HG02759 (cell line): ENCODE data around the gene BAAT.
A peak's percentile ranks its signal among the peaks of the same experiment; 100 is the strongest.

Source experiments
- ATAC-seq: cut with Tn5 transposase; IDR thresholded peaks from one replicate; pipeline ENCODE4 v1.9.1; 2021; ENCODE audit warnings: mild to moderate bottlenecking, moderate library complexity; ENCODE audit not compliant: unreplicated experiment

Gene BAAT

DNA sequence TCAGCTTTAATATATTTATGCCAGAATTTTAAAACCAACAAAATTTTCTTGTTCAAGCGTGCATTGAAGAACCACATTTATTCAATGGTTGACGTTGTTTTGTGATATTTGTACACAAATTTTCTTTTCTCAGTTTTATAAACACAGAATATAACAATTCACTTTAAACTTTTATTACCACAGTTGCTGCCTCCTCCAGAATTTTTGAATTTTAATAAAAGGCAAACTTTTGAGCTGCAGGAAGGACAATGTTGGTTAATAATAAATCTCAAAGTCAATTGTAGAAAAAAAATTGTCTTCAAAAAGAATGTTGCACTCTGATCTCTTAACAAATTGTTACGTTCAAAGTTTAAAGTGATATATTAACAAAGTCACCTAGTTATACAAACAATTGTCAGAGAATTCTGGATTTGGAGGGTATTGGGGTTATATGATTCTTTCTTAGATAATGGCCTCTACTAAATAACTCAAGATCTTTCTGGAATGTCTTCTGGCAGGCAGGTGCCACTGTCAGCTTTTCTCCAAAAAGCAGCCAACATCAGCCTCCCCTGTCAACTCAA lies 60.5 kb downstream of the BAAT start:
- no peak for ATAC-seq

DNA sequence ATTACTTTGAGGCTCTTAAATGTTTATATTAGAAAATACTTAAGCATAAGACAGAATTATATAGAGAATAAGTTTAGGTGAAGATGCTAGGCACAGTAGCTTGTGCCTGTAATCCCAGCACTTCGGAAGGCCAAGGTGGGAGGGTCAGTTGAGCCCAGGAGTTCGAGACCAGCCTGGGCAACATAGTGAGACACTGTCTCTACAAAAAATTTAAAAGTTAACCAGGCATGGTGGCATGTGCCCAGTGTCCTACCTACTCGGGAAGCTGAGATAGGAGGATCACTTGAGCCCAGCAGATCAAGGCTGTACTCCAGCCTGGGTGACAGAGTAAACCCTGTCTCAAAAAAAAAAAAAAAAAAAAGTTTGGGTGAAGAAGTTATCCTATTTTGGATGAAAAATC lies 61.7 kb downstream of the BAAT start:
- no peak for ATAC-seq

DNA sequence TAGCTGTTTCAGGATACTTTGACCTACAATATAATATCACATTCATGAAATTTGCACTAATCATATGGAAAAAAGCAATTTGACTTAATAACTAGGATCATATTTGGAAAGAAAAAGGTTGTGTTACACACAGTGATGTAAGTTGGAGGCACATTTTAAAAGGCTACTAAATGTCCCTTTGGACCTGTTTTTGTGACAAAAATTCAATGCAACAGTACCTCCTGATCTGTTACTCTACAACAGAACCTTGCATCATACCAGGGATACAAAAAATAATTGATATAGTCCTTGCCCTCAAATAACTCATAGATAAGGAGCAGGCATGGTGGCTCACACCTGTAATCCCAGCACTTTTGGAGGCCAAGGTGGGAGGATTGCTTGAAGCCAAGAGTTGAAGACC lies 67.1 kb downstream of the BAAT start:
- ATAC-seq, result no peak

DNA sequence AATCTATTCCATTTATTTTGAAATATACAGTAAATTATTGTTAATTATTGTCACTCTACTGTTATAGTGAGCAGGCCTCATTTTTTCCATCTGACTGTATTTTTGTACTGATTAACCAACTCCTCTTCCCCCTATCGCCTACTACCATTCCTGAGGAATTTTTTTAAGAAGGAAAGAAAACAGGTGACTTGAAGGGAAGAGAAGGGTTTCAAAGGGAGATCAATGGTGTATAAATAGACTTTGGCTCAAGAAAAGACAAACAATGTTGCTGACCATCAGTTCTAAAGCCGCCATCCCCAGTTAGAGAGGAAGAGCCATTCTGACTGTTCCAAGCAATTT lies 69.7 kb downstream of the BAAT start:
- ATAC-seq, result no peak

DNA sequence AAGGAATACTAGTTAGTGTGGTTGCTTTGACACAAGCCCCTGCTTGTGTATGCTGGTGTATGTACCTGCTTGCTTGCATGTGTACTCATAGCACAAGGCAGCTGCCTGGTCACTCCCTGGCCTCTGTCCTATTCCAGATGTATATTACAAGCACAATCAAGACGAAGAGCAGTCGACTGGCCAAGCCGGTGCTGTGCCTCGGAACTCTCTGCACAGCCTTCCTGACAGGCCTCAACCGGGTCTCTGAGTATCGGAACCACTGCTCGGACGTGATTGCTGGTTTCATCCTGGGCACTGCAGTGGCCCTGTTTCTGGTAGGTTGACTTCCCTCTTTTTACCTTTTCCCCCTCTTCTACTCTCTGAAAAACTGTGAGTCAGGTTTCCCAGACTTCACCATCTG lies 72.1 kb downstream of the BAAT start:
- no peak for ATAC-seq

DNA sequence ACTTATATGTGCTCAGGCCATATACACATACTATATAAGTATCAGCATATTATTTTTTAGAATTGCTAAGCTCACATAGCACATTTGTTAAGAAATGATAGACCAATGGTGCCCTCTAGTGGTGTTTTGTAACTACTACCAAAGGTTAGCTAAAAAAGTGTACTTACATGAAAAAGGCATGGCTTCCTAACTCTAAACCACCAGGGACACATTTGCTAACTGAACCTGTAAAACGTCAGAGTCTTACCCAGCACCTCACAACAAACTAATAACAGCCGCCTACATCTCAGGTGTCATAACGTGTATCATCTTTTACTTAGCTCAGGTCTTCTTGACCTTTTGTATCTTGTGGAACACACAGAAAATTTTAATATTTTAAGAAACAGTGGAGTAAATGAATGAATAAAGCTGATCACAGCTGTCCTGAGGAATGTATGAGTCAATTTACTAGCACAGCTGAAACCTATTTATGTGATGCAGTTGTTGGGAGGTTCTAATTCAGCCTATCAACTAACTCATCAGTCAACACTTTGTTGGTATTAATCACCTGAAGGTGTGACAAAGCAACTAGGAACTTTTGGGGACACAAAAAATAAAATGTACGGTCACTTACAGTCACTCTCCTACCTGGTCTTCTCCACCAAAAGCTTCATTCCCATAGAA lies 72.9 kb downstream of the BAAT start:
- ATAC-seq, result peak; percentile 84

DNA sequence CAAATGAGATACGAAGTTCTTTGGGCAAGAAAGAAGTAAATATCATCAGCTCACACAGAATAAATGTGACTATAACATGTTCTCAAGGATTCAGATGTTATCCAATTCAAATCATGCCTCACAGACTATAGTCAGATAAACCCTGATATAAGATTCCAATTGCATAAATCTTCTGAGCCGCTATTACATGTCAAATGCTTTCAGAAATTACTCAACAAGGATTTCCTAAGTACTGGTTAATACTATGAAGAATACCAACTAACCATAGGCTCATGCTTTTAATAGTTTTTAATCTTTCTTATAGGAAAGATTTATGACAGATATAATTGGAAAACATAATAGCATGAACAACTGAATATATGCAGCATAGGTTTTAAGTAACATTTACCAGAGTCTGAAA lies 73.6 kb downstream of the BAAT start:
- ATAC-seq, result no peak
